Measurements from ENCODE around the gene NACC1. TPM values are rescaled to one million over a fixed set of nuclear protein-coding genes. Genes with fewer than 3 reads are reported as not detected.
A peak's percentile ranks its signal among the peaks of the same experiment; 100 is the strongest.

Gene NACC1
- total RNA-seq: 36.5 and 119 TPM in 2 replicates

- peak; percentile 61 for DNase-seq (ENCODE audit: low read depth)
Observed at GRCh38 chr19:13117772-13118423, at the start of gene NACC1. Gene NACC1, plus strand, starts transcription at chr19:13118264. Its CDS starts 16,944 bp downstream, at chr19:13135208.

- DNase-seq (ENCODE audit: low read depth): no peak
Observed at GRCh38 chr19:13069415-13070359, 48.4 kb upstream of the NACC1 start.

- no peak for DNase-seq (ENCODE audit: low read depth)
Observed at GRCh38 chr19:13070425-13071140, 47.5 kb upstream of the NACC1 start.

- no peak for DNase-seq (ENCODE audit: low read depth)
Observed at GRCh38 chr19:13071444-13072187, 46.4 kb upstream of the NACC1 start.

- DNase-seq (ENCODE audit: low read depth): no peak
Observed at GRCh38 chr19:13072188-13072908, 45.7 kb upstream of the NACC1 start.

- DNase-seq (ENCODE audit: low read depth): no peak
Observed at GRCh38 chr19:13073263-13073662, 44.8 kb upstream of the NACC1 start.

GRCh38 chr19:13074378-13074777, 43.7 kb upstream of the NACC1 start:
- DNase-seq (ENCODE audit: low read depth): no peak

- no peak for DNase-seq (ENCODE audit: low read depth)
Observed at GRCh38 chr19:13076320-13076719, 41.7 kb upstream of the NACC1 start.

GRCh38 chr19:13076787-13077186, 41.3 kb upstream of the NACC1 start:
- DNase-seq (ENCODE audit: low read depth): no peak

- DNase-seq (ENCODE audit: low read depth): no peak
Observed at GRCh38 chr19:13077240-13077639, 40.8 kb upstream of the NACC1 start.

GRCh38 chr19:13078381-13078780, 39.7 kb upstream of the NACC1 start:
- DNase-seq (ENCODE audit: low read depth): no peak

- no peak for DNase-seq (ENCODE audit: low read depth)
Observed at GRCh38 chr19:13078897-13079541, 39.0 kb upstream of the NACC1 start.

GRCh38 chr19:13079542-13079986, 38.5 kb upstream of the NACC1 start:
- no peak for DNase-seq (ENCODE audit: low read depth)

- DNase-seq (ENCODE audit: low read depth): peak; percentile 18
Observed at GRCh38 chr19:13082192-13083007, 35.7 kb upstream of the NACC1 start.

- DNase-seq (ENCODE audit: low read depth): no peak
Observed at GRCh38 chr19:13083008-13083404, 35.1 kb upstream of the NACC1 start.

GRCh38 chr19:13083627-13084026, 34.4 kb upstream of the NACC1 start:
- DNase-seq (ENCODE audit: low read depth): no peak

- DNase-seq (ENCODE audit: low read depth): no peak
Observed at GRCh38 chr19:13085666-13086065, 32.4 kb upstream of the NACC1 start.

GRCh38 chr19:13086341-13086740, 31.7 kb upstream of the NACC1 start:
- DNase-seq (ENCODE audit: low read depth): no peak

- no peak for DNase-seq (ENCODE audit: low read depth)
Observed at GRCh38 chr19:13087295-13087694, 30.8 kb upstream of the NACC1 start.
